CD4-positive, alpha-beta T cell (primary cell): ENCODE measurements around the gene INPP5A. TPM values are rescaled to one million over a fixed set of nuclear protein-coding genes. Genes with fewer than 3 reads are reported as not detected.

Experiments used
- ATAC-seq: fragments of 200-7000 bp; cut with Tn5 transposase; one replicate; pipeline ENCODE4 v1.10.0; 2022; ENCODE audit warnings: mild to moderate bottlenecking; ENCODE audit not compliant: poor library complexity
- CTCF ChIA-PET: fragments of 350-600 bp; sonication (Branson Sonifier 250); formaldehyde crosslinking; loops from one replicate; lab custom pipeline; 2021; ENCODE audit warnings: antibody characterized with exemption, inconsistent platforms; lab: Charles Lee
- POLR2A ChIA-PET: fragments of 350-600 bp; sonication (Branson Sonifier 250); formaldehyde crosslinking; loops from one replicate; lab custom pipeline; 2021; ENCODE audit warnings: antibody characterized with exemption, inconsistent platforms; lab: Charles Lee
- DNase-seq, 14 experiments: peaks; one replicate each; pipeline ENCODE4 v3.0.0-alpha.2; 2013 to 2020; ENCODE audit warnings: mixed read lengths in 2 of 14
- H3K27ac ChIP-seq, 2 donors: one replicate each; pipeline versions ENCODE4 v1.5.1 to v1.7.0; 2013; ENCODE audit warnings: low read length in 2 of 2, low read depth in 1 of 2, mild to moderate bottlenecking in 1 of 2
- H3K27me3 ChIP-seq, 2 experiments: 1 replicate in 1 of 2; 2 replicates in 1 of 2; pipeline versions ENCODE4 v1.6.1 to v1.7.0; 2013; ENCODE audit warnings: low read length in 2 of 2, control low read depth in 1 of 2, mild to moderate bottlenecking in 1 of 2, moderate library complexity in 1 of 2; ENCODE audit not compliant: insufficient read depth in 2 of 2, control insufficient read depth in 1 of 2
- H3K36me3 ChIP-seq: one replicate; pipeline ENCODE4 v1.6.1; 2013; ENCODE audit warnings: low read length, control low read depth; ENCODE audit not compliant: insufficient read depth
- H3K4me1 ChIP-seq: one replicate; pipeline ENCODE4 v1.6.1; 2013; ENCODE audit warnings: low read length, control low read depth; ENCODE audit not compliant: insufficient read depth
- H3K4me3 ChIP-seq: one replicate; pipeline ENCODE4 v1.5.1; 2013; ENCODE audit warnings: mild to moderate bottlenecking, low read length, moderate library complexity
- H3K9me3 ChIP-seq, 2 experiments: 1 replicate in 1 of 2; 2 replicates in 1 of 2; pipeline versions ENCODE4 v1.6.1 to v1.7.0; 2013; ENCODE audit warnings: low read length in 2 of 2, mild to moderate bottlenecking in 2 of 2, control low read depth in 1 of 2, moderate library complexity in 1 of 2; ENCODE audit not compliant: control insufficient read depth in 1 of 2, insufficient read depth in 1 of 2
- H3K27ac Mint-ChIP-seq: one replicate; pipeline ENCODE4 v1.8.0; 2020; ENCODE audit warnings: mixed read lengths
- H3K27me3 Mint-ChIP-seq: one replicate; pipeline ENCODE4 v1.8.0; 2021; ENCODE audit warnings: mixed read lengths
- H3K36me3 Mint-ChIP-seq: one replicate; pipeline ENCODE4 v1.8.0; 2021; ENCODE audit warnings: low read depth, mixed read lengths
- H3K4me1 Mint-ChIP-seq: one replicate; pipeline ENCODE4 v1.8.0; 2021; ENCODE audit warnings: low read depth, mixed read lengths
- H3K4me3 Mint-ChIP-seq: one replicate; pipeline ENCODE4 v1.8.0; 2020; ENCODE audit warnings: mild to moderate bottlenecking, mixed read lengths
- H3K9me3 Mint-ChIP-seq: one replicate; pipeline ENCODE4 v1.8.0; 2020; ENCODE audit warnings: mixed read lengths
- CTCF ChIP-seq: fragments of 200-600 bp; IDR thresholded peaks from one replicate; pipeline ENCODE4 v1.8.0; 2022; ENCODE audit warnings: antibody characterized with exemption, mild to moderate bottlenecking
- intact Hi-C, 2 experiments: fragments of 100-400 bp; cut with DNase I in 1 of 2; cut with micrococcal nuclease in 1 of 2; formaldehyde crosslinking; loops; one replicate each; pipeline versions ENCODE4 v1.15.1 to v1.9.0; 2023 to 2025; cut with DNase I, micrococcal nuclease
- total RNA-seq, 174 experiments: library from RNA in 2 of 174; stranded (reverse) in 2 of 174; gene quantifications; one replicate each; pipeline ENCODE4 v1.2.3 and lab custom pipeline; 2021 to 2026

INPP5A gene
- total RNA-seq, 2 experiments from 2014 or later: 22.0 to 24.8 TPM

- intact Hi-C loops: no loop called here
- no peak for DNase-seq
- ChIA-PET POLR2A (interaction anchor here (0.6 kb wide), 1 partner anchor 15 kb away, joined by 3 read pairs; no protein-coding TSS in a partner anchor), CTCF (no interaction called here)
- Histone ChIP-seq H3K36me3 (peaks cover 25% of the 10 kb centered on the region), H3K27ac (no peak overlapping the region), H3K9me3 (peaks cover 0 to 11% of the 10 kb centered on the region in 2 experiments), H3K27me3 (no peaks in the 10 kb centered on the region), H3K4me3 (no peak overlapping the region), H3K4me1 (no peaks in the 10 kb centered on the region)
- no peak for TF ChIP-seq CTCF
- H3K4me1 Mint-ChIP-seq: no peaks in the 10 kb centered on the region
- H3K4me3 Mint-ChIP-seq: no peak overlapping the region
- peaks cover 17% of the 10 kb centered on the region for H3K9me3 Mint-ChIP-seq
- peaks cover 74% of the 10 kb centered on the region for H3K36me3 Mint-ChIP-seq
- no peaks in the 10 kb centered on the region for H3K27me3 Mint-ChIP-seq
- no peak for ATAC-seq
- H3K27ac Mint-ChIP-seq: no peak overlapping the region
These were observed 158.6 kb downstream of the INPP5A start for GRCh38 chr10:132696204-132696603.

- peaks cover 0 to 5% of the 10 kb centered on the region in 2 experiments for H3K9me3 ChIP-seq
- ATAC-seq (no peak), DNase-seq (no peak)
- peaks cover 68% of the 10 kb centered on the region for H3K36me3 Mint-ChIP-seq
- ChIA-PET POLR2A (no interaction called here), CTCF (no interaction called here)
- no peak overlapping the region for H3K27ac Mint-ChIP-seq
- H3K4me1 Mint-ChIP-seq: no peaks in the 10 kb centered on the region
- intact Hi-C loops: no loop called here
- no peak overlapping the region for H3K27ac ChIP-seq
- no peaks in the 10 kb centered on the region for H3K27me3 ChIP-seq
- no peaks in the 10 kb centered on the region for H3K27me3 Mint-ChIP-seq
- no peak overlapping the region for H3K4me3 ChIP-seq
- H3K4me3 Mint-ChIP-seq: no peak overlapping the region
- H3K36me3 ChIP-seq: peaks cover 22% of the 10 kb centered on the region
- H3K9me3 Mint-ChIP-seq: peaks cover 17% of the 10 kb centered on the region
- no peak for TF ChIP-seq CTCF
- H3K4me1 ChIP-seq: no peaks in the 10 kb centered on the region
These were observed 159.4 kb downstream of the INPP5A start for GRCh38 chr10:132696728-132697577.

GRCh38 chr10:132697578-132698200 lies 160.1 kb downstream of the INPP5A start:
- ChIA-PET CTCF (no interaction called here), POLR2A (no interaction called here)
- intact Hi-C loops: no loop called here
- TF ChIP-seq CTCF: no peak
- Mint-ChIP-seq H3K27me3 (no peaks in the 10 kb centered on the region), H3K4me3 (no peak overlapping the region), H3K9me3 (peaks cover 17% of the 10 kb centered on the region), H3K27ac (no peak overlapping the region), H3K36me3 (peaks cover 67% of the 10 kb centered on the region), H3K4me1 (no peaks in the 10 kb centered on the region)
- H3K9me3 ChIP-seq: peaks cover 0 to 8% of the 10 kb centered on the region in 2 experiments
- H3K4me1 ChIP-seq: no peaks in the 10 kb centered on the region
- H3K4me3 ChIP-seq: no peak overlapping the region
- DNase-seq: no peak
- H3K36me3 ChIP-seq: peaks cover 22% of the 10 kb centered on the region
- no peaks in the 10 kb centered on the region for H3K27me3 ChIP-seq
- no peak overlapping the region for H3K27ac ChIP-seq
- ATAC-seq: no peak
